Gastroesophageal sphincter (tissue), 3 donors: ENCODE measurements around the gene BACH2.

Experiments
- CTCF ChIP-seq, 4 experiments: fragments of 200-600 bp in 2 of 4; fragments of 450-650 bp in 2 of 4; sonication (generic) in 1 of 4; IDR thresholded peaks; one replicate each; pipeline ENCODE4 v1.5.1; 2017 to 2019; ENCODE audit warnings: antibody characterized with exemption in 4 of 4, mild to moderate bottlenecking in 2 of 4, moderate library complexity in 2 of 4
- EP300 ChIP-seq: sonication (generic); formaldehyde crosslinking; IDR thresholded peaks from one replicate; pipeline ENCODE4 v1.6.1; 2017; ENCODE audit warnings: antibody characterized with exemption, mild to moderate bottlenecking

GRCh38 chr6:90216072-90216977 is 80.3 kb downstream of the BACH2 start:
- TF ChIP-seq CTCF (IDR thresholded peaks at IDR 0.05) (no peak), EP300 (no peak)
